ENCODE data around the gene ABHD16A.
A peak's percentile ranks its signal among the peaks of the same experiment; 100 is the strongest.

The ABHD16A gene

DNA sequence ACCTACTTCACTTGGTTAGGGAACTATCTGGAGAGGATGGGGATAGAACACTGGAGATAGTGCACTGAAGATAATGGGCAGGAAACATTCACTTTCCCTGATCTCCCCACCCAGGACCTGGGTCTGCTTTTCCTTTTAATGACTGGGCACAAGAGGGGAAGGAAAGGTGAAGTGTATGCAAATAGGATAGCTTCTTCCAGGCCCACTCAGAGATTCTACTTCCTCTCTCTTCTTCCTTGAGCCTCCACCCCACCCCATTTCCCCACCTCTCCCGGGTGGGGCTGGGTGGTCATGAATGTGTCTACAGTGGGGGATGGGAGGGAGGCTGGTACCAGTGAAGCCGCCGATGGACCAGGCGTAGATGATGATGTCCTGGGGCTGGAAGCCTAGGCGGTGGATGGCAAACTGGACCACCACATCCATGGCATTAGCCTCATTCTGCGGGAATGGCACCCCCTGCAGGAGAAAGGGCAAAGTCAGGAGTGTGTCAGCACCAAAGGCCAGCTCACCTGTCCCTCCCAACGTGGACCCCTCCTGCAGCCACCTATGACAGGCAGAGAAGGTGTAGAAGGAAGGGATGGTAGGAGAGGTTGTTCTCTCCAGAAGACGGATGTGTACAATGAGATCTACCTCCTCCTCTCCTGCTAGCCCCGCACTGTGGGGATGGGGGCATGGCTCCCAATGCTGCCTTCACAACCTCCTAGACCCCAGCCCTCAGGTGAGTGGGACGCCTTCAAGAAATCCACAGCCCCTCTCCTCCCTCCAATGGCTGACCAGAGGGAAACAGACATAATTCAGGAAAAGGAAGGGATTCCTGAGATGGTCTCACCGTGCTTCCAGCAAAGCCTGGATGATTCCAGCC lies 13.6 kb downstream of the ABHD16A start:
- DNase-seq (ENCODE audit: low read depth in 3 of 3) = no peak

DNA sequence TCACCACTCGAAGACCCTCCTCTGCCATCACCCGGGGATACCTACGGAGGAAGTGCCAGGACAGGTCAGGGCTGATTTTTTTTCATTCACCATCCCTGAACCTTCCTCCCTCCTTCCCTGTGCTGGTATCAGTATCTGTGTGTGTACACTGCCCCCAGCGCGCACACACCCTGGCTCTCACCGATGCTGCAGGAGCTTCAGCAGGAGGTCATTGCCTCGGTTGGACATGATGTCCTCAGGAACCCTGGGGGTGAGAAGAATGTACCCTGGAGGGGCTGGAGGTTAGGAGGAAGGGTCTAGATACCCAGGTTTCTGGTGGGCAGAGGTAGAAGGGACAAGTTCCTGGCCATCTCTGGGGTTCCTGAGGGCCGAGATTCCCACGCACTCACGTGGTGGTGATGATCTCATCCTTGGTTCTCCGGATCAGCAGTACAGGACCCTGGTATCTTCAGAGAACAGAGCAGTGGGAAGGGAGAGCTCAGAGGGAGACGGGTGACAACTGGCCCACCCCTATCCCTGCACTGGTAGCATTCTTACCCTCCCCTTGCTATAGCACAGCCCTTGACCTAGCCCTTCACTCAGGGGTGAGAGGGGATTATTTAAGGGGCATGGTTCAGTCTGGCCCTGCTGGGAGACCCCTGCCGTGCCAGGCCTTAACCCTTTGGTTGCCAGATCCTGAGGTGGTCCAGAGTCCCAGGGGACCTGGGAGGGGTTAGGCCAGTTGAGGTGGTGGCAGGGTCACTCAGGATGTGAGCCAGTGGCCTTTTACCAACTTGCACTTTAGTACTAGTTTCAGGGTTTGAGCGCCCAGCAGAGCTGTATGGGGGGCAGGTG lies 15.0 kb downstream of the ABHD16A start:
- DNase-seq (ENCODE audit: low read depth in 3 of 3) = no peak

DNA sequence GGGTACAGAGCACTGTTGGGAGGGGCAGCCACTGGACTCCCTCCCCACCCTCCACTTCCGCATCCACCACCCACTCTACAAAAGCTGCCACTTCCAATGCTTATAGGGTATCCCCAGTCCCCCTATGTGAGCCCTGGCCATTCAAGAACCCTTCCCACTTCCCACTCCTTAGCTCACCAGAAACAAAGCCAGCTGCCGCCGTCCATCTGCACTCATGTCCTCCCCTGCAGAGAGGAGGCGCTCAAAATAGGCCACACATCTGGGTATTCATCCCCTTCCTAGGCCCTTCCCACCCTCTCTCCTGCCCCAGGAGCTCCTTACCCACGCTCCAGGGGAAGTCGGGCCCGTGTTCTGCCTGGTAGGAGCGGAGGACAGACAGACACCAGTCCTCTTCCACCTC lies 15.8 kb downstream of the ABHD16A start:
- no peak for DNase-seq (ENCODE audit: low read depth in 3 of 3)

DNA sequence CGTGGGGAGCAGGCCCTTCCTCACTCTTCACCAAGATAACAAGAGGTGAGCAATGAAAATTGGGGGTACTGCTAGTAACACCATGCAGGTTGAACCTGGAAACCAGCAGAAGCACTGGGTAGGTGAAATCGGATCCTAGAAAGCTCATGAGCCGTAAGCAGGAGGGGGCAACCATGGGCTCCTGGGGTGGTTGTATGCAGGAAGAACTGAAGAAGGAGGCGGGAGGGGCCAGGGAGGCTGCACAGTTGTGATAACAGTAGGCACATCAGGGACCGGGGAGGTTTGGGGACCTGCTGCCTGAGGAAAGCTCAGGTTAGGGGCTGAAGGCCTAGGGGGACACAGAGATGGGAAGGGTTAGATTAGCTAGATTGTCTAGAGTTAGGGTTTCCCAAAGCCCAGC lies 16.6 kb downstream of the ABHD16A start:
- DNase-seq (ENCODE audit: low read depth in 3 of 3) = no peak

DNA sequence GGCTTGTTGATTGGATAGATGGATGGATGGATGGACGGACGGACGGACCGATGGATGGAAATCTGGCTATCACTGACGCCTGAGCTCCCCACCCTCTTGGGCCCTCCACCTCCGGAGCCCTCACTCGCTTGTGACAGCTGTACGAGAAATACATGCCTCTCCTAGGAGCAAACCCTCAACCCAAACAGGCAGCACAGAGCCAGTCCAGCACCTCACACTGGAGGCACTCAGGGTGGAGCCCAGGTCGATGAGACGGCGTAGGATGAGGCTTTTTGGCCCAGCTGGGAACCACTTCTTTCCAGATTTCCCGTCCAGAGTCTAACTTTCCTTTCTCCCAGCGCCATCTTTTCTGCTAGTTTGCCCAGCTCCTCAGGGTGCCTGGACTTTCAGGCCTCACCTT lies 19.5 kb downstream of the ABHD16A start:
- no peak for DNase-seq (ENCODE audit: low read depth in 3 of 3)

DNA sequence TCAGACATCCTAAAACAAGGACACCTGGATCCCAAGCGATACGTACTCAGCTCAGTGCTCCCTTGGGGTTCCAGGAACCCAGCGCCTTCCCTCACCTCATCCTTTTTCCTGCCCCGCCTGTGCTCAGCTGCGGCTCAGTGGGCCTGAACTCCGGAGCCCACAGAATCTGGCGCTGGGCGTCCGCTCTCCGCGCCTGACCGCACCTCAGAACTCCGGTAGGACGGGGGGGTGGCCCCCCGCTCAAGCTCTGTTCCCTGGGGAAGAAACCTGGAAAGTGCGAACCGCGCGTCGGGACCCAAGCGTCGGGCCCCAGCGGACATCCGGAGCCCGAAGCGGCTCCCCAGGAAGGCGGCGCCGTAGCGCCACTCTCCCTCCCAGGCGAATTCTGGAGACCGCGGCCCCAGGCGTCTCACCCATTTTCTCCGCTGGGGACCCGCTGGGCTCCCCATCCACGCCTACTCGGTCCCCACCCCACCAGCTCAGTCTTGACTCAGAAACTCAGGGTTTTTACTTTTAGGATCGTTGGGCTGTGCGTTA lies 21.9 kb downstream of the ABHD16A start:
- DNase-seq (ENCODE audit: low read depth in 3 of 3) = peak in 1 of 3 donors; percentile 26

DNA sequence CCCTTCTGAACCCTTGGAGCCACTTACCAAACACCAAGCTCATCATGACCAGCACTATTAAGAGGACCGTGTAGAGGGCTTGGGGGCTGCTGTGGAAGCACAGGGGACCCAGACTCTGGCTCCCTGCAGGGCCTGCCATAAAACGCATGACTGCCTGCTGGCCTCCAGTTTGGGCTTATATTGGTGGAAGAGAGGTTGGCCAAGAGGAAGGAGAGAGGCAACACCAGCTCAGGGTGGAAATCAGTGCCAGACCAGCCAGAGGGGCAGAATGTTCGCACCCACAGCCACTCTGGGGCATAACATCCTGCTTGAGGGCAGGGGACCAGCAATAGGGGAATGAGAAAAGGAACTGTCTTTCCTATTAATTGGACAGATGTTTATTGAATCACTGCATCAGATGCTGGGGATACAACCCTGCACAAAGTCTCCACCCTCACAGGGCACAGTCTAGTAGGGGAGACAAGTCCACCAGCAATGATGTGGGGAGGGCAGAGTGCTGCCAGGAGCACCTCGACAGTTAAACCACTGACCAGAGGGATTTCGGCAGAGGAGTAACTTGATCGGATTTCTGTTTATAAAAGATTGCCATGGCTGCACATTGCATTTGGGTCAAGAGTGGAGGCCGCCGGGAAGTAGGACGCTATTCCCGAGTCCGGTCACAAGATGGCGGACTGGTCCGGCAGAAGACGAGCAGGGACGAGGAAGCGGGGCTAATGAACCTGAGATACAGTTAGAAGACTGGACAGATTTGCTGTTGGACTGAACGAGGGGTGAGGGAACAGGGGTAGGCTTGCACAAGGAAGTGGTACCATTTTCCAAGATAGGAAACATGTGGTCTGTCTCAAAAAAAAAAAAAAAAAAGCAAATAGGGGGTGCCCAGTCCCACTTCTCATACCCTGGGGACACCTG lies 22.6 kb downstream of the ABHD16A start, which contains the start of gene LY6G5C:
TSS of gene LY6G5C (minus strand) at position 842 of the 909 bp plus-strand sequence. CDS start at position 148, 694 bp downstream.
- DNase-seq (ENCODE audit: low read depth in 3 of 3) = peak in 1 of 3 donors; percentile 37

DNA sequence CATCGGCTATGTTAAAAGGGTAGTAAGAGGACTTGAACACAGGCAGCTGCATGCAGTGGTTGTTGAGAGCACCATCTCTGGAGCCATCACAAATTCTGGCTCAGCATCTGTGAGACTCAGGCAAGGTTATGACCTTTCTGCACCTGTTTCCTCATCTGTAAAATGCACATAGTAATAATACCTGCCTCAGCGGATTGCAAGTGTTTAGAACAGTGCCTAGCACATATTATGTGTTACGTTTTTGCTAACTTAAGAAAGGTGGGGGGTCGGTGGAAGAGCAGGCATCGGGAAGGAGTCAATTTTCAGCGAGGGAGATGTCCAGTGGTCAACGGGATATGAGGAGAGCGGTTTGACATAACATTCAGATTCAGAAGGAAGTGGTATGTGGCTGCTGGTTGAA lies 25.2 kb downstream of the ABHD16A start:
- DNase-seq (ENCODE audit: low read depth in 3 of 3) = no peak

DNA sequence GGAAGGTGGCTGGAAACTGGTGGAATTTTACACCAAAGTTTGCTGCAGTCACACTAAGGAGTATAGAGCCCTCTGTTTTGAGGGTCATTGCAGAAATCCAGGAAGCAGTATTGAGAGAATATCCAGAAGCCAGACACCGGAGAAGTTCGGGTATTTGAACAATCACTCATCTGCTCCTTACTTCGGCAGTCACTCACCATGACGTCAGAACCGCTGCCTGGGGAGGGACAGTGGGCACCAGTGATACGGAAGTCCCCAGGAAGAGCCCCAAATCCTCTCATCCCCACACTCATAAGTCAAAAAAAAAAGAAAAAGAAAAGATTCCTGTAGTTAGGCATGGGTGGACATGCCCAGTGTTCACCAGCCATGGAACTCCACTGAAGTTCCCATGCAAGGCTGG lies 26.2 kb downstream of the ABHD16A start:
- DNase-seq (ENCODE audit: low read depth in 3 of 3) = no peak

DNA sequence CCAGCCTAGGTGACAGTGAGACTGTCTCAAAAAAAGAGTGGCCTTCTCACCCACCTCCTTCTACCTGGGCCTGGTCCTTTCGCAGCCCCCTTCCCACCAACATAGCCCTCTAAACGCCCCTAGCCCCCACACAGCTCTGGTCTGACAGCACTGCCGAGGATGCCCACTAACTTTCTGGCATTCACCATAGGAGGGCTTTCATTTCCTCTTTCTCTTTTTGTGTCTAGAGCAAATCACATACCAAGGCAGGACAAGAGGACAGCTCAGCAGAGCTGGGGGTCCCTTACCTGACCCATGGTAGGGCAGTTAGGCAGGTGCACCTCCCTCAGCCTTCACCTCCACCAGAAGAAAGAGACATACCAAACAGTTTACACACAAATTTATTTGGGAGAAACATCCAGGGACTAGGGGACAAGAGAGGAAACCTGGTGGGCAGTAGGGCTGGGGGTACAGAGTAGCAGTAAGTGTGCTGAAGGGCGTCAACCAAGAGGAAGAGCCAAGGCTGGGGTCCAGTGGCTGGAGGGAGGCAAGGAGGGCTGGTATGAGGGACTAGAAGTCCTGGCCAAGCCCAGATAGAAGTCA lies 26.7 kb downstream of the ABHD16A start:
- DNase-seq (ENCODE audit: low read depth in 3 of 3) = no peak

DNA sequence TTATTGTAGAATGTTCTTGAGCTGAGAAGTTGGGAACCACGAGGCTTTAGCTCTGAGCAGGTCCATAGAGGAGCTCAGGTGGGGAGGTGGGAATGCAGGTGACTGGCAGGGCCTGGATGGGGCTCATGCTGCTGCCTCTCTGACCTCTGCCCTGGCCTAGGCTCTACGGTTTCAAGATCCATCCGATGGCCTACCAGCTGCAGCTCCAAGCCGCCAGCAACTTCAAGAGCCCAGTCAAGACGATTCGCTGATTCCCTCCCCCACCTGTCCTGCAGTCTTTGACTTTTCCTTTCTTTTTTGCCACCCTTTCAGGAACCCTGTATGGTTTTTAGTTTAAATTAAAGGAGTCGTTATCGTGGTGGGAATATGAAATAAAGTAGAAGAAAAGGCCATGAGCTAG lies 33.4 kb downstream of the ABHD16A start, which contains the start of gene LY6G5B:
TSS of gene LY6G5B (plus strand) at position 301 of the 400 bp plus-strand sequence. CDS start 975 bp downstream, outside the sequence.
- no peak for DNase-seq (ENCODE audit: low read depth in 3 of 3)

DNA sequence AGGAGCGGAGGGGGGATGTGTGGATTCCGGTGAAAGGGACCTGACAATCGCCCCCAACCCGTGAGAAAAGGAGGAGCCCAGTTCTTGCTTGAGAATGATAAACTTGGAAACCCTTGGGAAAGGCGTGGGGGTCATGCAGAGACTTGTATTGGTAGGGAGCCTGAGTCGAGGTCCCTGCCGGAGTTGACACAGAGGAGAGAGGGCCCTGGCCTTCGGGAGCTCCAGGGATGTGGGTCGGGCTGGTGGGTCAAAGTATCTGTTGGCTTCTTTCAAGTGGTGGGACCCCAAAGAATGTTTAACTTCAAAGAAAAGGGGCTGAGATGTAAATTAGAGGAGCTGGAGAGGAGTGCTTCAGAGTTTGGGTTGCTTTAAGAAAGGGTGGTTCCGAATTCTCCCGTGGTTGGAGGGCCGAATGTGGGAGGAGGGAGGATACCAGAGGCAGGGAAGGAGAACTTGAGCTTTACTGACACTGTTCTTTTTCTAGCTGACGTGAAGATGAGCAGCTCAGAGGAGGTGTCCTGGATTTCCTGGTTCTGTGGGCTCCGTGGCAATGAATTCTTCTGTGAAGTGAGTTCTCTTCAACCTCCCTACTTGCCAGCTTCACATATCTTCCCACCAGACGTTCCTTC lies 36.7 kb downstream of the ABHD16A start:
- no peak for DNase-seq (ENCODE audit: low read depth in 3 of 3)

DNA sequence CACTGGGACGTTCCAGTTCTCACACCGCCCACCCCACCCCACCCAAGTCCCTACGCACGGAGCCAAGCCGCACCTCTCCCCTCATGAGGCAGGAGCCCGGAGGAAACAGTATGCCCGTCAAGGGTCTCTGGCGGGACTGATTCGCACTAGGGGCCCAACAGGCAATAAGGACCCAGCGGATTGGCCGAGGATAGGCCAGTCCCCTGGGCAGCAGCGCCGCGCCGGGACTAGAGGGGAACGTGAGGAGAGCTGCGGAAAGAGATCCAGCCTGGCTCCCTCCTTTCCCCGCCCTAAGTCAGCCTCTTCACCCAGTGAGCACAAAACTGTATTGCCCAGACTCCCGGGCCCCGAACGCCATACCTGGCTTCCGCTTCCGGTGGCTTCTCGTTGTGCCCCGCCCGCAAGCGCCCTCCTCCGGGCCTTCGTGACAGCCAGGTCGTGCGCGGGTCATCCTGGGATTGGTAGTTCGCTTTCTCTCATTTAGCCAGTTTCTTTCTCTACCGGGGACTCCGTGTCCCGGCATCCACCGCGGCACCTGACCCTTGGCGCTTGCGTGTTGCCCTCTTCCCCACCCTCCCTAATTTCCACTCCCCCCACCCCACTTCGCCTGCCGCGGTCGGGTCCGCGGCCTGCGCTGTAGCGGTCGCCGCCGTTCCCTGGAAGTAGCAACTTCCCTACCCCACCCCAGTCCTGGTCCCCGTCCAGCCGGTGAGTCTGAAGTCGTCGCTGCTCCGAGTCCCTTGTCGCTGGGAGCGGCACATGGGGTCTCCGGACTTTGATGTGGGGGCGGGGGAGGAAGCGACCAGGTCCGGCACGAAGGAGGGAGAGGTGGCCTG lies 37.4 kb downstream of the ABHD16A start, which contains the start of gene CSNK2B:
TSS of gene CSNK2B (plus strand) at position 580 of the 836 bp plus-strand sequence. CDS start 752 bp downstream, outside the sequence.
- DNase-seq (ENCODE audit: low read depth in 3 of 3) = peak; percentile 95 to 98 (median 96)

DNA sequence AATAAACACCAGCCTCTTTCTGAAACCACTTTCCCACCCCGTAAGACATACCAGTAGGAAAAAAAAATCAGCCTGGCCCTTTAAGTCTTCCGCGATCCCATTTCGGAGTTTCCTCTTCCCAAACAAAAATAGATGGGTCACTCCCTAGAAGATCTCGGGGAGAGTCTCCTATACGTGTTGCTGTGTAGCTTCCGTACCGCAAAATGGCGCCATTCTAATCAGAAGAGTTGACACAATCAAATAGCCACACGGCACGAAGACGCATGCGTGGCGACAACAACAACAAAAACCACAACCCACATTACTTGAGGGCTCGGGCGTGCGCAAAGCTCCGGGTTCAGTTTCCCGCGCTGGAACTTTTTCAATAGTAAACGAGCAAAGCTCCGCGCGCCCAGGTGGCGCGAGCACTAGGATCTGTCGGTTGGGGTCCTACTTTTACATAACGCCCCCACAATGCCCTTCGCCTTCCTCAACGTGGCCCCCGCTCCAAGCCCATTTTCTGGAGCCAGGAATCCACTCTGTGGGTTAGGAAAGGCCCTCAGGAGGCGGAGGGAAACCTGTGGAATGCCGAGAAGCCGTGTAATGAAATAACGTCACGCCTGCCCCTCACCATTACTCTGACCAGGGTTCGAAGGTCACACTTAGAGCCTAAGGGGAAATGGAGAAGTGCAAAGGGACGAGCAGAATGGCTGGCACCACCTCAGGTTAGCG lies 38.2 kb downstream of the ABHD16A start, which contains the start of gene GPANK1:
TSS of gene GPANK1 (minus strand) at position 208 of the 711 bp plus-strand sequence. CDS start 519 bp downstream, outside the sequence.
- peak; percentile 74 to 83 (median 80) for DNase-seq (ENCODE audit: low read depth in 3 of 3)

DNA sequence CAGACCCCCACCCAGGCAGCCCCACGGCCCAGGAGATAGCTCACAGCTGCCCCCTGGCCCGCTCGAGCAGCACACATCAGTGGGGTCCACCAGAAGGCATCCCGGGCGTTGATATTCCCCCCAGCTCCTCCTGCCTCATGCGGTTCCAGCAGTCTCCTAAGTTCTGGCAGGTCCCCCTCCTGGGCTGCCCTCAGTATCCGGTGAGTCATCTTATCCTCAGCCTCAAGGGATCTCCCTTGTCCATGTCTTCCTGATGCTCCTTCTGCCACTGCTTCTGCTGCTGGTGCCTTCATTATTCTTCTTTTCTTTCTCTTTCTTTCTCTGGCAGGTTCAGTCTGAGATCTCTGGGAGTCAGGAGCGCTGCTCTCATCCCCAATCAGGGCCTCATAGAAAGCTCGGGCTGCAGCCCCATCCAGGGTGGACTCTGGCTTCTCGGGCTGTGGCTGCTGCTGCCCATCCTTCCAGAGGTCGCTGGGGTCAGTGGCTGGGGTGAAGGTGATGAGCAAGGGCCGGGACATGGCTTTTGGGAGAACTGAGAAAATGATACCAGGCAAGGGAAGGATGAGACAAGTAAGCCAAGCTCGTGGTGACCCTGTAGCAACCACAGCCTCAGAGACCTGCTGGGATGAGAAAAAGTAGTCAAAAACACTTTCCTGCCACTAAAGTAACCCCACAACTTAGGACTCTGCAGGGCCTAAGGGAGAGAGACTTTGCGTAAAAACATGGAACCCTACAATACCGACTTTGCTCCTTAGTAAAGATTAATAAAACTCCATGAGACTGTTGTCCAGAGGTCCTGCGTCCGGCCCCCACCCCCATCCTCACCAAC lies 38.9 kb downstream of the ABHD16A start:
- no peak for DNase-seq (ENCODE audit: low read depth in 3 of 3)

DNA sequence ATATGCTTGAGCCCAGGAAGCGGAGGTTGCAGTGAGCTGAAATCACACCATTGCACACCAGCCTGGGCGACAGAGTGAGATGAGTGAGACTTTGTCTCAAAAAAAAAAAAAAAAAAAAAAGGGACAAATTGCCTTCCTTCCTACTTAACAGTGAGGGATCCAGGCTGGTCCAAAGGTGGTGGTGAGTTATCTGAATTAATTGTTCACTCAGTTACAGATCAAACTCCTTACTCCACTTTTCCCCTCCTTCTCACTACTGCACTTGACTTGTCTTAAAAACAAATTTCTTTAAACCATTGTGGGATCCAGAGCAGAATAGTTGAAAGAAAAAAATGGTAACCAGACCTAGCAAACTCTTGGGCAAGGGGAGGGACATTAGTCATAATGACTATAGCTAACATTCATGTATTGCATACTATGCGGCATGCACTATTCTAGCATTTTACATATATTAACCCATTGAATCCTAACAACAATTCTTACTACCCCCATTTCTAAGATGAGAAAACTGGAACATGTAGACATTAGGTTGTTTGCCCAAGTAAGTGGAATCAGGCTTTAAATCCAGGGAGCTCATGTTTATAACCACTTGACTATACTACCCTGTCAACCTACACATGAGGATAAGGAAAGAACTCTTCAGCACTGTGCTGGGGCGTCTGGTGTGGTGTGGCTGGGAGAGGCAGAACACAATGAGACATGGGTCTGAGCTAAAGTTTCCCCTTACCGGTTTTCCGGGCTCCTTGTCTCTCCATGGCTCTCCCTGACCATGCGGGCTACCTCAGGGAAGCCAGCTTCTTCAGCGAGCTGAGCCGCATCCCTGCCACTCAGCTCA lies 39.8 kb downstream of the ABHD16A start:
- no peak for DNase-seq (ENCODE audit: low read depth in 3 of 3)
